ENCODE data around the gene MBD3L1. TPM values are rescaled to one million over a fixed set of nuclear protein-coding genes. Genes with fewer than 3 reads are reported as not detected.

MBD3L1 gene
- total and polyA plus RNA-seq, 10 of the 15 experiments (the other 5 are each of a cell fraction or from before 2014, with no cell fraction given), result not detected

DNA sequence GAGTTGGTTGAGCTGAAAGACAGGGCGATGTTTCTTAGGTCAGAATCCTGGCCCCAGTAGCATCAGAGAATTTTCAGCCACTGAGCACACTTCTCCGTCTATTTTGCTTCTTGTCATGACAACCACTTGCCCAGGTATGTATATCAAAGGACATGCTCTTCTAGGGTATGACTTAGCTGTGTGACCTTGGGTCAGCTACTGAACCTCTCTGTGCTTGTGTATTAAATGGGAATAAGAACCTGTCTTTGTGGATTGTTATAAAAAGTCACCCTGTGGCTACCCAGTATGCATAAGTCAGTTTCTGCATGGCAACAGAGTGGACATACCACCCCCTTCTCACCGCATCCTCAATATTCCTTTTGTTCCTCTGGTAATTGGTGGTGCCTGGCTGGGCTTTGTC is 26.1 kb downstream of the MBD3L1 start (continued):
- TF ChIP-seq, protein P1, sequence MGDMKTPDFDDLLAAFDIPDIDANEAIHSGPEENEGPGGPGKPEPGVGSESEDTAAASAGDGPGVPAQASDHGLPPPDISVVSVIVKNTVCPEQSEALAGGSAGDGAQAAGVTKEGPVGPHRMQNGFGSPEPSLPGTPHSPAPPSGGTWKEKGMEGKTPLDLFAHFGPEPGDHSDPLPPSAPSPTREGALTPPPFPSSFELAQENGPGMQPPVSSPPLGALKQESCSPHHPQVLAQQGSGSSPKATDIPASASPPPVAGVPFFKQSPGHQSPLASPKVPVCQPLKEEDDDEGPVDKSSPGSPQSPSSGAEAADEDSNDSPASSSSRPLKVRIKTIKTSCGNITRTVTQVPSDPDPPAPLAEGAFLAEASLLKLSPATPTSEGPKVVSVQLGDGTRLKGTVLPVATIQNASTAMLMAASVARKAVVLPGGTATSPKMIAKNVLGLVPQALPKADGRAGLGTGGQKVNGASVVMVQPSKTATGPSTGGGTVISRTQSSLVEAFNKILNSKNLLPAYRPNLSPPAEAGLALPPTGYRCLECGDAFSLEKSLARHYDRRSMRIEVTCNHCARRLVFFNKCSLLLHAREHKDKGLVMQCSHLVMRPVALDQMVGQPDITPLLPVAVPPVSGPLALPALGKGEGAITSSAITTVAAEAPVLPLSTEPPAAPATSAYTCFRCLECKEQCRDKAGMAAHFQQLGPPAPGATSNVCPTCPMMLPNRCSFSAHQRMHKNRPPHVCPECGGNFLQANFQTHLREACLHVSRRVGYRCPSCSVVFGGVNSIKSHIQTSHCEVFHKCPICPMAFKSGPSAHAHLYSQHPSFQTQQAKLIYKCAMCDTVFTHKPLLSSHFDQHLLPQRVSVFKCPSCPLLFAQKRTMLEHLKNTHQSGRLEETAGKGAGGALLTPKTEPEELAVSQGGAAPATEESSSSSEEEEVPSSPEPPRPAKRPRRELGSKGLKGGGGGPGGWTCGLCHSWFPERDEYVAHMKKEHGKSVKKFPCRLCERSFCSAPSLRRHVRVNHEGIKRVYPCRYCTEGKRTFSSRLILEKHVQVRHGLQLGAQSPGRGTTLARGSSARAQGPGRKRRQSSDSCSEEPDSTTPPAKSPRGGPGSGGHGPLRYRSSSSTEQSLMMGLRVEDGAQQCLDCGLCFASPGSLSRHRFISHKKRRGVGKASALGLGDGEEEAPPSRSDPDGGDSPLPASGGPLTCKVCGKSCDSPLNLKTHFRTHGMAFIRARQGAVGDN (IDR thresholded peaks at IDR 0.05), result no peak

DNA sequence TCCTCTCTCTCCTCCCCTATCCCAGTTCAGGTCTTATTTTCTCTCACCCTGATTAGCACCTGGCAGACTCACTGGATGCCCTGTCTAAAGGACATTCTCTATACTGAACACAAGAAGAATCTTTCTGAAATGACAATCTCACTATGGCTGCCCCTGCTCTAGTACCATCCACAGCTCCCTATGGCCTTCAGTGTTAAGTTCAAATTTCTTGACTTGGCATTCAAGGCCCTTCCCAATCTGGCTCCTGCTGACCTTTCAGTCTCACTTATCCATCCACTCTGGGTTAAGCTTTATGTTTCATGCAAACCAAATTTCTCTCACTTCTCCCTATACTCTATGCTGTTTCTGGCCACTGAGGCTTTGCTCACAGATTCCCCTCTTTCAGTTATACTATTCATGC is 34.2 kb downstream of the MBD3L1 start:
- POLR2A ChIA-PET, result no interaction called here
- DNase-seq (ENCODE audit: low read depth, low spot score), result no peak
- no peaks in the 10 kb centered on the region for H3K27me3 ChIP-seq (replicated peaks in 1 of 2; ENCODE audit: control insufficient read depth in 2 of 2, insufficient read depth in 2 of 2, low read length in 1 of 2)
- H4K20me1 ChIP-seq (ENCODE audit: control insufficient read depth, insufficient read depth), result no peaks in the 10 kb centered on the region
- no peak overlapping the region for H3K27ac ChIP-seq (ENCODE audit: control insufficient read depth, insufficient read depth)
- no peak overlapping the region for H3K4me3 ChIP-seq
- H2AFZ ChIP-seq (ENCODE audit: control insufficient read depth, low read depth, low read length), result no peak overlapping the region
- no peaks in the 10 kb centered on the region for H3K4me1 ChIP-seq (ENCODE audit: control insufficient read depth, insufficient read depth, low read length)
- ATAC-seq, result no peak
- no peaks in the 10 kb centered on the region for H3K36me3 ChIP-seq (ENCODE audit: control insufficient read depth in 2 of 2, insufficient read depth in 2 of 2, low read length in 1 of 2)
- RAD21 ChIA-PET (ENCODE audit: unreplicated experiment), result no interaction called here
- SMC1A ChIA-PET (ENCODE audit: uncharacterized antibody, unreplicated experiment), result no interaction called here
- no peaks in the 10 kb centered on the region for H3K79me2 ChIP-seq (ENCODE audit: control insufficient read depth, insufficient read depth, low read length)
- no peak overlapping the region for H3K9ac ChIP-seq (ENCODE audit: control insufficient read depth, insufficient read depth, low read length)
- CTCF ChIA-PET, result no interaction called here
- intact Hi-C loops (cut with micrococcal nuclease; ENCODE audit: unreplicated experiment), result no loop called here
- in situ Hi-C loops (cut with MboI), result no loop called here
- no peak overlapping the region for H3K4me2 ChIP-seq (ENCODE audit: control insufficient read depth, insufficient read depth)
- BruUV-seq (replicated peaks), result no TSS peak
- FAIRE-seq, result no peak
- H3K9me3 ChIP-seq (replicated peaks; ENCODE audit: control insufficient read depth, insufficient read depth, low read length), result no peaks in the 10 kb centered on the region; the same call in 2 of the 3 replicates
- TF ChIP-seq EGR1 (IDR thresholded peaks at IDR 0.05; ENCODE audit: borderline replicate concordance in 1 of 2, low read depth in 2 of 2, low read length in 2 of 2) (no peak), NR2C1 (IDR thresholded peaks at IDR 0.05) (no peak), BCL11A (IDR thresholded peaks at IDR 0.05; ENCODE audit: low read depth, low read length) (no peak), IKZF2 (IDR thresholded peaks at IDR 0.05) (no peak), YY1 (IDR thresholded peaks at IDR 0.05; ENCODE audit: low read depth, low read length) (no peak), CREB1 (IDR thresholded peaks at IDR 0.05; ENCODE audit: low read depth) (no peak), LARP7 (IDR thresholded peaks at IDR 0.05) (no peak)
- TF ChIP-seq, protein P2, sequence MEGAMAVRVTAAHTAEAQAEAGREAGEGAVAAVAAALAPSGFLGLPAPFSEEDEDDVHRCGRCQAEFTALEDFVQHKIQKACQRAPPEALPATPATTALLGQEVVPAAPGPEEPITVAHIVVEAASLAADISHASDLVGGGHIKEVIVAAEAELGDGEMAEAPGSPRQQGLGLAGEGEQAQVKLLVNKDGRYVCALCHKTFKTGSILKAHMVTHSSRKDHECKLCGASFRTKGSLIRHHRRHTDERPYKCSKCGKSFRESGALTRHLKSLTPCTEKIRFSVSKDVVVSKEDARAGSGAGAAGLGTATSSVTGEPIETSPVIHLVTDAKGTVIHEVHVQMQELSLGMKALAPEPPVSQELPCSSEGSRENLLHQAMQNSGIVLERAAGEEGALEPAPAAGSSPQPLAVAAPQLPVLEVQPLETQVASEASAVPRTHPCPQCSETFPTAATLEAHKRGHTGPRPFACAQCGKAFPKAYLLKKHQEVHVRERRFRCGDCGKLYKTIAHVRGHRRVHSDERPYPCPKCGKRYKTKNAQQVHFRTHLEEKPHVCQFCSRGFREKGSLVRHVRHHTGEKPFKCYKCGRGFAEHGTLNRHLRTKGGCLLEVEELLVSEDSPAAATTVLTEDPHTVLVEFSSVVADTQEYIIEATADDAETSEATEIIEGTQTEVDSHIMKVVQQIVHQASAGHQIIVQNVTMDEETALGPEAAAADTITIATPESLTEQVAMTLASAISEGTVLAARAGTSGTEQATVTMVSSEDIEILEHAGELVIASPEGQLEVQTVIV (IDR thresholded peaks at IDR 0.05; ENCODE audit: borderline replicate concordance, partially characterized antibody), result no peak
- TF ChIP-seq, protein P3, sequence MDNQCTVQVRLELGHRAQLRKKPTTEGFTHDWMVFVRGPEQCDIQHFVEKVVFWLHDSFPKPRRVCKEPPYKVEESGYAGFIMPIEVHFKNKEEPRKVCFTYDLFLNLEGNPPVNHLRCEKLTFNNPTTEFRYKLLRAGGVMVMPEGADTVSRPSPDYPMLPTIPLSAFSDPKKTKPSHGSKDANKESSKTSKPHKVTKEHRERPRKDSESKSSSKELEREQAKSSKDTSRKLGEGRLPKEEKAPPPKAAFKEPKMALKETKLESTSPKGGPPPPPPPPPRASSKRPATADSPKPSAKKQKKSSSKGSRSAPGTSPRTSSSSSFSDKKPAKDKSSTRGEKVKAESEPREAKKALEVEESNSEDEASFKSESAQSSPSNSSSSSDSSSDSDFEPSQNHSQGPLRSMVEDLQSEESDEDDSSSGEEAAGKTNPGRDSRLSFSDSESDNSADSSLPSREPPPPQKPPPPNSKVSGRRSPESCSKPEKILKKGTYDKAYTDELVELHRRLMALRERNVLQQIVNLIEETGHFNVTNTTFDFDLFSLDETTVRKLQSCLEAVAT (IDR thresholded peaks at IDR 0.05), result no peak

All from GM12878 (cell line).